Measurements from ENCODE around the gene LRPAP1. TPM values are rescaled to one million over a fixed set of nuclear protein-coding genes. Genes with fewer than 3 reads are reported as not detected.

Gene LRPAP1
- total and polyA plus RNA-seq, 10 of the 15 experiments (the other 5 are each of a cell fraction or from before 2014, with no cell fraction given), result 1.0 to 100 (median 51.1) TPM

GRCh38 chr4:3522651-3523050, 9.6 kb downstream of the LRPAP1 start:
- no peak overlapping the region for H3K4me3 ChIP-seq
- no TSS peak for BruUV-seq (replicated peaks)
- SMC1A ChIA-PET (ENCODE audit: uncharacterized antibody, unreplicated experiment), result no interaction called here
- ATAC-seq (no peak), DNase-seq (ENCODE audit: low read depth, low spot score) (no peak), FAIRE-seq (no peak)
- H4K20me1 ChIP-seq (ENCODE audit: control insufficient read depth, insufficient read depth), result no peaks in the 10 kb centered on the region; the same call in 1 of the 2 replicates
- no peak overlapping the region for H3K27ac ChIP-seq (ENCODE audit: control insufficient read depth, insufficient read depth)
- H3K4me2 ChIP-seq (ENCODE audit: control insufficient read depth, insufficient read depth), result no peak overlapping the region
- H3K4me1 ChIP-seq (ENCODE audit: control insufficient read depth, insufficient read depth, low read length), result no peaks in the 10 kb centered on the region
- no peaks in the 10 kb centered on the region for H3K9me3 ChIP-seq (replicated peaks; ENCODE audit: control insufficient read depth, insufficient read depth, low read length)
- POLR2A ChIA-PET, result no interaction called here
- peaks cover 2% of the 10 kb centered on the region for H3K79me2 ChIP-seq (ENCODE audit: control insufficient read depth, insufficient read depth, low read length)
- H3K36me3 ChIP-seq (ENCODE audit: control insufficient read depth in 2 of 2, insufficient read depth in 2 of 2, low read length in 1 of 2), result peaks cover 16 to 37% of the 10 kb centered on the region in 2 experiments
- H2AFZ ChIP-seq (ENCODE audit: control insufficient read depth, low read depth, low read length), result no peak overlapping the region
- in situ Hi-C loops (cut with MboI), result no loop called here
- WGBS (ENCODE audit: insufficient coverage, insufficient replicate concordance, low lambda C conversion rate, missing lambda C conversion rate), result 96% methylated on average over 12 of the region's 19 CpGs
- H3K9ac ChIP-seq (ENCODE audit: control insufficient read depth, insufficient read depth, low read length), result no peak overlapping the region
- no peak for TF ChIP-seq ZNF207 (IDR thresholded peaks at IDR 0.05; ENCODE audit: borderline replicate concordance)
- no peak for TF ChIP-seq SIX5 (IDR thresholded peaks at IDR 0.05; ENCODE audit: low read depth, low read length, severe bottlenecking)
- TF ChIP-seq EZH2 (IDR thresholded peaks at IDR 0.05; ENCODE audit: borderline replicate concordance, control insufficient read depth, low read depth, low read length), result no peak
- TF ChIP-seq, protein P1, sequence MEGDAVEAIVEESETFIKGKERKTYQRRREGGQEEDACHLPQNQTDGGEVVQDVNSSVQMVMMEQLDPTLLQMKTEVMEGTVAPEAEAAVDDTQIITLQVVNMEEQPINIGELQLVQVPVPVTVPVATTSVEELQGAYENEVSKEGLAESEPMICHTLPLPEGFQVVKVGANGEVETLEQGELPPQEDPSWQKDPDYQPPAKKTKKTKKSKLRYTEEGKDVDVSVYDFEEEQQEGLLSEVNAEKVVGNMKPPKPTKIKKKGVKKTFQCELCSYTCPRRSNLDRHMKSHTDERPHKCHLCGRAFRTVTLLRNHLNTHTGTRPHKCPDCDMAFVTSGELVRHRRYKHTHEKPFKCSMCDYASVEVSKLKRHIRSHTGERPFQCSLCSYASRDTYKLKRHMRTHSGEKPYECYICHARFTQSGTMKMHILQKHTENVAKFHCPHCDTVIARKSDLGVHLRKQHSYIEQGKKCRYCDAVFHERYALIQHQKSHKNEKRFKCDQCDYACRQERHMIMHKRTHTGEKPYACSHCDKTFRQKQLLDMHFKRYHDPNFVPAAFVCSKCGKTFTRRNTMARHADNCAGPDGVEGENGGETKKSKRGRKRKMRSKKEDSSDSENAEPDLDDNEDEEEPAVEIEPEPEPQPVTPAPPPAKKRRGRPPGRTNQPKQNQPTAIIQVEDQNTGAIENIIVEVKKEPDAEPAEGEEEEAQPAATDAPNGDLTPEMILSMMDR (IDR thresholded peaks at IDR 0.05 in 2 of 3, conservative IDR thresholded peaks at IDR 0.05 in 1 of 3; ENCODE audit: control insufficient read depth in 2 of 3, extremely low read depth in 1 of 3, insufficient read depth in 1 of 3, low read depth in 3 of 3, low read length in 3 of 3), result no peak
- no peak for TF ChIP-seq PAX5 (IDR thresholded peaks at IDR 0.05; ENCODE audit: borderline replicate concordance, low read depth, low read length)
- no peak for TF ChIP-seq NFYB (IDR thresholded peaks at IDR 0.05; ENCODE audit: insufficient read depth, low read depth, low read length)
- no peak for TF ChIP-seq HCFC1 (IDR thresholded peaks at IDR 0.05; ENCODE audit: low read length)
- TF ChIP-seq PML (IDR thresholded peaks at IDR 0.05; ENCODE audit: low read length), result no peak
- no peak for TF ChIP-seq RB1 (IDR thresholded peaks at IDR 0.05; ENCODE audit: borderline replicate concordance)
- TF ChIP-seq HDAC6 (IDR thresholded peaks at IDR 0.05; ENCODE audit: unreplicated experiment), result no peak
- no peak for TF ChIP-seq SIN3A (IDR thresholded peaks at IDR 0.05; ENCODE audit: low read depth, low read length)
- TF ChIP-seq BACH1 (IDR thresholded peaks at IDR 0.05; ENCODE audit: borderline replicate concordance), result no peak
- CTCF ChIA-PET, result no interaction called here
- RAD21 ChIA-PET (ENCODE audit: unreplicated experiment), result no interaction called here
- H3K27me3 ChIP-seq (replicated peaks in 1 of 2; ENCODE audit: control insufficient read depth in 2 of 2, insufficient read depth in 2 of 2, low read length in 1 of 2), result no peaks in the 10 kb centered on the region
- intact Hi-C loops (cut with micrococcal nuclease; ENCODE audit: unreplicated experiment), result no loop called here

Measured in GM12878 (cell line).